ENCODE results near the gene P2RY6.

DNA sequence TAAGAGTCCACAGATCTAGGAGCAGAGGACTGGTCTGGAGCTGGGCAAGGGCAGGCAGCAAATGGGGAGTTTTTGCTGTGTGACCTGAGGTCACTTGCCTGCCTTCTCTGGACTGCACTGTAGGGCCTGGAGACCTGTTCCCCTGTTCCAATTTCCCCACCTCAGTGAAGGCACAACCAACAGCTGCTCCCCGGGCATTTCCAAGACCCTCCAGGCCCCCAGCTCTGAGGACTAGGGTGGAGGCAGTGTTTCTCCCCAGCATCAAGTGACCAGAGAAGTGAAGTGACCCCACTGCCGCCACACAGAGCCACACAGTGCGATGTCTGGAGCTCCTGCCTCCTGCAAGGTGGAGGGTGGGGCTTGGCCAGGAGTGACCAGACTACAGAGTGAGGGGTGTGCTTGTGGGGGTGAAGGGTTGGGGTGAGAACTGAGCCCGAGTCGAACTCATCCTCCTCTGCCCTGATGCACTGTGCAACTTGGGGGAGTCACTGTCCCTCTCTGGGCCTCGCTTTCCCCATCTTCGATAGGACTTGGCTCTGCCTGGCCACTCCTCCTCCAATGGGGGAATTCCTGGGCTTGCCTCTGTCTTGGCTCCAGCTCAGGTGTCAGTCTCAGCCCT lies 32.5 kb upstream of the P2RY6 start:
- TF ChIP-seq POLR2AphosphoS5 (IDR thresholded peaks at IDR 0.05; ENCODE audit: low read depth, low read length): no peak
- TF ChIP-seq CREB1 (IDR thresholded peaks at IDR 0.05): no peak
- TF ChIP-seq, protein P1, sequence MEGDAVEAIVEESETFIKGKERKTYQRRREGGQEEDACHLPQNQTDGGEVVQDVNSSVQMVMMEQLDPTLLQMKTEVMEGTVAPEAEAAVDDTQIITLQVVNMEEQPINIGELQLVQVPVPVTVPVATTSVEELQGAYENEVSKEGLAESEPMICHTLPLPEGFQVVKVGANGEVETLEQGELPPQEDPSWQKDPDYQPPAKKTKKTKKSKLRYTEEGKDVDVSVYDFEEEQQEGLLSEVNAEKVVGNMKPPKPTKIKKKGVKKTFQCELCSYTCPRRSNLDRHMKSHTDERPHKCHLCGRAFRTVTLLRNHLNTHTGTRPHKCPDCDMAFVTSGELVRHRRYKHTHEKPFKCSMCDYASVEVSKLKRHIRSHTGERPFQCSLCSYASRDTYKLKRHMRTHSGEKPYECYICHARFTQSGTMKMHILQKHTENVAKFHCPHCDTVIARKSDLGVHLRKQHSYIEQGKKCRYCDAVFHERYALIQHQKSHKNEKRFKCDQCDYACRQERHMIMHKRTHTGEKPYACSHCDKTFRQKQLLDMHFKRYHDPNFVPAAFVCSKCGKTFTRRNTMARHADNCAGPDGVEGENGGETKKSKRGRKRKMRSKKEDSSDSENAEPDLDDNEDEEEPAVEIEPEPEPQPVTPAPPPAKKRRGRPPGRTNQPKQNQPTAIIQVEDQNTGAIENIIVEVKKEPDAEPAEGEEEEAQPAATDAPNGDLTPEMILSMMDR (IDR thresholded peaks at IDR 0.05; ENCODE audit: control extremely low read depth in 1 of 3, insufficient read depth in 1 of 3, low read depth in 1 of 3, low read length in 3 of 3): no peak
- TF ChIP-seq CEBPB (IDR thresholded peaks at IDR 0.05; ENCODE audit: low read depth, low read length): no peak
- TF ChIP-seq EZH2 (IDR thresholded peaks at IDR 0.05; ENCODE audit: low read depth, low read length, severe bottlenecking): no peak
- no peak for TF ChIP-seq MAX (IDR thresholded peaks at IDR 0.05)
- TF ChIP-seq RAD21 (IDR thresholded peaks at IDR 0.05 in 1 of 2, conservative IDR thresholded peaks at IDR 0.05 in 1 of 2; ENCODE audit: low read depth in 2 of 2, low read length in 2 of 2): no peak
- TF ChIP-seq GABPA (IDR thresholded peaks at IDR 0.05; ENCODE audit: borderline replicate concordance, insufficient read depth, low read length): no peak
- no peak for TF ChIP-seq KDM4A (IDR thresholded peaks at IDR 0.05; ENCODE audit: low read depth, low read length, severe bottlenecking)
- no peak for TF ChIP-seq RBBP5 (IDR thresholded peaks at IDR 0.05; ENCODE audit: borderline replicate concordance, low read depth, low read length)

Data from H1 (cell line).